PFSK-1 (cell line): Measurements from ENCODE around the gene CD28.

Experiments
- POLR2AphosphoS5 ChIP-seq: IDR thresholded peaks from 2 replicates; pipeline ENCODE4 v1.6.1; 2012; ENCODE audit warnings: low read depth, mild to moderate bottlenecking, control low read depth, low read length, moderate library complexity
- SIN3A ChIP-seq: IDR thresholded peaks from 2 replicates; pipeline ENCODE4 v1.6.1; 2012; ENCODE audit warnings: mild to moderate bottlenecking, low read length, moderate library complexity, borderline replicate concordance; ENCODE audit not compliant: insufficient read depth
- TF ChIP-seq, protein P1 (sequence below), 2 experiments: IDR thresholded peaks; 2 replicates each; pipeline versions ENCODE4 v1.6.1 to v1.8.0; 2011 to 2012; ENCODE audit warnings: low read depth in 2 of 2, low read length in 2 of 2, control low read depth in 1 of 2, inconsistent platforms in 1 of 2, mild to moderate bottlenecking in 1 of 2, moderate library complexity in 1 of 2; ENCODE audit not compliant: insufficient read depth in 1 of 2

DNA sequence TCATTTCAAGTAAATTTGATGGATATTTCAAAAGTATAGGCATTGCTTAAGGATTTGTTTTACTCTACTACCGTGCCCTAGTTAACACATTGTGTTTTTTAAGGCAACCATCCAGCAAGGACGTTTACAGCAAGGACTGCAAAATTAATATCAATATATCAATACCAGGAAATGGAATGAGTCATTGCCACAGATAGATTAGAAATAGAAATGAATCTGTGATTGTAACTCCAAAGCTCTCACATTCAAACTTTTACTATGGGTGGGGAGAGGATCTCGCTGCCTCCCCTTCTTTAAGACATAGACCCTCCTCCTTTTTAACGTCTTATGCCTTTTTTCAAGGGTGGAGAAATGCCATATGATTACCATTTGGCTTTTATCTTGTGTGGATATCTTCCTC, 3.8 kb downstream of the CD28 start:
- TF ChIP-seq, protein P1, sequence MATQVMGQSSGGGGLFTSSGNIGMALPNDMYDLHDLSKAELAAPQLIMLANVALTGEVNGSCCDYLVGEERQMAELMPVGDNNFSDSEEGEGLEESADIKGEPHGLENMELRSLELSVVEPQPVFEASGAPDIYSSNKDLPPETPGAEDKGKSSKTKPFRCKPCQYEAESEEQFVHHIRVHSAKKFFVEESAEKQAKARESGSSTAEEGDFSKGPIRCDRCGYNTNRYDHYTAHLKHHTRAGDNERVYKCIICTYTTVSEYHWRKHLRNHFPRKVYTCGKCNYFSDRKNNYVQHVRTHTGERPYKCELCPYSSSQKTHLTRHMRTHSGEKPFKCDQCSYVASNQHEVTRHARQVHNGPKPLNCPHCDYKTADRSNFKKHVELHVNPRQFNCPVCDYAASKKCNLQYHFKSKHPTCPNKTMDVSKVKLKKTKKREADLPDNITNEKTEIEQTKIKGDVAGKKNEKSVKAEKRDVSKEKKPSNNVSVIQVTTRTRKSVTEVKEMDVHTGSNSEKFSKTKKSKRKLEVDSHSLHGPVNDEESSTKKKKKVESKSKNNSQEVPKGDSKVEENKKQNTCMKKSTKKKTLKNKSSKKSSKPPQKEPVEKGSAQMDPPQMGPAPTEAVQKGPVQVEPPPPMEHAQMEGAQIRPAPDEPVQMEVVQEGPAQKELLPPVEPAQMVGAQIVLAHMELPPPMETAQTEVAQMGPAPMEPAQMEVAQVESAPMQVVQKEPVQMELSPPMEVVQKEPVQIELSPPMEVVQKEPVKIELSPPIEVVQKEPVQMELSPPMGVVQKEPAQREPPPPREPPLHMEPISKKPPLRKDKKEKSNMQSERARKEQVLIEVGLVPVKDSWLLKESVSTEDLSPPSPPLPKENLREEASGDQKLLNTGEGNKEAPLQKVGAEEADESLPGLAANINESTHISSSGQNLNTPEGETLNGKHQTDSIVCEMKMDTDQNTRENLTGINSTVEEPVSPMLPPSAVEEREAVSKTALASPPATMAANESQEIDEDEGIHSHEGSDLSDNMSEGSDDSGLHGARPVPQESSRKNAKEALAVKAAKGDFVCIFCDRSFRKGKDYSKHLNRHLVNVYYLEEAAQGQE (IDR thresholded peaks at IDR 0.05; ENCODE audit: insufficient read depth in 1 of 2, low read depth in 2 of 2, low read length in 2 of 2) = no peak
- TF ChIP-seq POLR2AphosphoS5 = no peak
- no peak for TF ChIP-seq SIN3A
